Activated naive CD4-positive, alpha-beta T cell (primary cell): ENCODE measurements around the gene INVS.
"Not testable (repeated sequence)": the region's sequence is repeated elsewhere in the genome, so short reads cannot be mapped to it uniquely, and the experiment has no call there.

Experiments used
- DNase-seq, 4 experiments: peaks; one replicate each; lab custom pipeline; 2025; lab: John Stamatoyannopoulos, UW

INVS gene

GRCh38 chr9:100126423-100126822, 27.4 kb downstream of the INVS start:
- no peak for DNase-seq

- DNase-seq = no peak
Measured at GRCh38 chr9:100129772-100130171, 30.7 kb downstream of the INVS start.

- no peak for DNase-seq
Measured at GRCh38 chr9:100131216-100131615, 32.2 kb downstream of the INVS start.

GRCh38 chr9:100131875-100132430, 32.9 kb downstream of the INVS start:
- no peak for DNase-seq

- DNase-seq = no peak
Measured at GRCh38 chr9:100134731-100135130, 35.7 kb downstream of the INVS start.

- DNase-seq = not testable (repeated sequence)
Measured at GRCh38 chr9:100136799-100137198, 37.8 kb downstream of the INVS start.

GRCh38 chr9:100140303-100140702, 41.3 kb downstream of the INVS start:
- not testable (repeated sequence) for DNase-seq

GRCh38 chr9:100141862-100142261, 42.8 kb downstream of the INVS start:
- not testable (repeated sequence) for DNase-seq

GRCh38 chr9:100145167-100145934, 46.3 kb downstream of the INVS start:
- not testable (repeated sequence) for DNase-seq

GRCh38 chr9:100145976-100146375, 46.9 kb downstream of the INVS start:
- not testable (repeated sequence) for DNase-seq

GRCh38 chr9:100150214-100150613, 51.2 kb downstream of the INVS start:
- DNase-seq = no peak

GRCh38 chr9:100160021-100160420, 61.0 kb downstream of the INVS start:
- no peak for DNase-seq

- no peak for DNase-seq
Measured at GRCh38 chr9:100167176-100167575, 68.1 kb downstream of the INVS start.

GRCh38 chr9:100167915-100168654, 69.0 kb downstream of the INVS start:
- no peak for DNase-seq

GRCh38 chr9:100170085-100170484, 71.0 kb downstream of the INVS start:
- no peak for DNase-seq

- DNase-seq = no peak
Measured at GRCh38 chr9:100170556-100170955, 71.5 kb downstream of the INVS start.

GRCh38 chr9:100186356-100186755, 87.3 kb downstream of the INVS start:
- no peak for DNase-seq

- no peak for DNase-seq
Measured at GRCh38 chr9:100190339-100190738, 91.3 kb downstream of the INVS start.

- no peak for DNase-seq
Measured at GRCh38 chr9:100191264-100191663, 92.2 kb downstream of the INVS start.

- DNase-seq = no peak
Measured at GRCh38 chr9:100193078-100193477, 94.0 kb downstream of the INVS start.

GRCh38 chr9:100196215-100196614, 97.2 kb downstream of the INVS start:
- no peak for DNase-seq

- no peak for DNase-seq
Measured at GRCh38 chr9:100196828-100197227, 97.8 kb downstream of the INVS start.

- DNase-seq = no peak
Measured at GRCh38 chr9:100197553-100197952, 98.5 kb downstream of the INVS start.
